ENCODE data around the gene ACSF2. TPM values are rescaled to one million over a fixed set of nuclear protein-coding genes. Genes with fewer than 3 reads are reported as not detected.
A peak's percentile ranks its signal among the peaks of the same experiment; 100 is the strongest.
"Not testable (repeated sequence)": the region's sequence is repeated elsewhere in the genome, so short reads cannot be mapped to it uniquely, and the experiment has no call there.

Gene ACSF2
- total RNA-seq (2014; rRNA removed; shearing (Covaris generic)), result 9.6 and 11.1 TPM in 2 replicates
- polyA plus RNA-seq (2015; cell fraction: cytosol; rRNA removed), result 1.1 and 1.5 TPM in 2 replicates
- polyA plus RNA-seq (2015; cell fraction: nucleus; rRNA removed), result 14.0 and 18.1 TPM in 2 replicates

- DNase-seq (ENCODE audit: low read depth), result peak; percentile 18
Measured at GRCh38 chr17:50425682-50426471, at the start of gene ACSF2. TSS of gene ACSF2 (plus strand) at chr17:50426218. CDS start at chr17:50426262, 44 bp downstream.

GRCh38 chr17:50379351-50380132, 46.5 kb upstream of the ACSF2 start:
- DNase-seq (ENCODE audit: low read depth), result no peak

GRCh38 chr17:50380369-50381259, 45.4 kb upstream of the ACSF2 start:
- DNase-seq (ENCODE audit: low read depth), result no peak

- no peak for DNase-seq (ENCODE audit: low read depth)
Measured at GRCh38 chr17:50381260-50381815, 44.7 kb upstream of the ACSF2 start.

- DNase-seq (ENCODE audit: low read depth), result no peak
Measured at GRCh38 chr17:50381920-50382319, 44.1 kb upstream of the ACSF2 start.

- DNase-seq (ENCODE audit: low read depth), result no peak
Measured at GRCh38 chr17:50382931-50383330, 43.1 kb upstream of the ACSF2 start.

- no peak for DNase-seq (ENCODE audit: low read depth)
Measured at GRCh38 chr17:50386510-50386909, 39.5 kb upstream of the ACSF2 start.

GRCh38 chr17:50388728-50389127, 37.3 kb upstream of the ACSF2 start:
- DNase-seq (ENCODE audit: low read depth), result no peak

GRCh38 chr17:50389534-50389933, 36.5 kb upstream of the ACSF2 start:
- DNase-seq (ENCODE audit: low read depth), result no peak

- no peak for DNase-seq (ENCODE audit: low read depth)
Measured at GRCh38 chr17:50392621-50393020, 33.4 kb upstream of the ACSF2 start.

- no peak for DNase-seq (ENCODE audit: low read depth)
Measured at GRCh38 chr17:50393700-50394099, 32.3 kb upstream of the ACSF2 start.

GRCh38 chr17:50394711-50395110, 31.3 kb upstream of the ACSF2 start:
- no peak for DNase-seq (ENCODE audit: low read depth)

GRCh38 chr17:50396261-50397110, 29.5 kb upstream of the ACSF2 start:
- DNase-seq (ENCODE audit: low read depth), result peak; percentile 35

- peak; percentile 77 for DNase-seq (ENCODE audit: low read depth)
Measured at GRCh38 chr17:50397111-50397918, 28.7 kb upstream of the ACSF2 start, which contains the start of gene LRRC59. TSS of gene LRRC59 (minus strand) at chr17:50397523. CDS start at chr17:50397317, 206 bp downstream.

GRCh38 chr17:50397919-50398285, 28.1 kb upstream of the ACSF2 start:
- DNase-seq (ENCODE audit: low read depth), result no peak

GRCh38 chr17:50398672-50399071, 27.3 kb upstream of the ACSF2 start:
- not testable (repeated sequence) for DNase-seq (ENCODE audit: low read depth)

- not testable (repeated sequence) for DNase-seq (ENCODE audit: low read depth)
Measured at GRCh38 chr17:50399591-50399990, 26.4 kb upstream of the ACSF2 start.

- not testable (repeated sequence) for DNase-seq (ENCODE audit: low read depth)
Measured at GRCh38 chr17:50405351-50405750, 20.7 kb upstream of the ACSF2 start.

- no peak for DNase-seq (ENCODE audit: low read depth)
Measured at GRCh38 chr17:50406578-50406977, 19.4 kb upstream of the ACSF2 start.

Measured in HT1080 (cell line).